D721Med (cell line): ENCODE measurements around the gene CACNA1F.
A peak's percentile ranks its signal among the peaks of the same experiment; 100 is the strongest.

ENCODE experiments used
- DNase-seq: peaks from one replicate; pipeline ENCODE4 v3.0.0; 2011; ENCODE audit warnings: low spot score; ENCODE audit not compliant: insufficient read length
- FAIRE-seq: peaks from 2 replicates; lab custom pipeline; 2011; peaks lifted over from hg19 to GRCh38; lab: Jason Lieb, UNC
- CTCF ChIP-seq: IDR thresholded peaks from 2 replicates; pipeline ENCODE4 v1.5.1; 2012; ENCODE audit warnings: mild to moderate bottlenecking, control low read depth; ENCODE audit not compliant: insufficient read depth; ENCODE audit errors: missing control alignments

CACNA1F gene

GRCh38 chrX:49186125-49187027 lies 46.8 kb downstream of the CACNA1F start, which contains the start of gene PRICKLE3:
TSS of gene PRICKLE3 (minus strand) at chrX:49186373. CDS start at chrX:49186297, 76 bp downstream.
- DNase-seq (no peak), FAIRE-seq (no peak)
- peak; percentile 29 for TF ChIP-seq CTCF

- no peak for TF ChIP-seq CTCF
- FAIRE-seq (no peak), DNase-seq (no peak)
These were observed 48.6 kb downstream of the CACNA1F start for GRCh38 chrX:49184294-49185281.

GRCh38 chrX:49183701-49184281 lies 49.3 kb downstream of the CACNA1F start:
- DNase-seq (no peak), FAIRE-seq (no peak)
- TF ChIP-seq CTCF: no peak

- TF ChIP-seq CTCF: no peak
- DNase-seq: no peak
- no peak for FAIRE-seq
These were observed 53.8 kb downstream of the CACNA1F start for GRCh38 chrX:49179358-49179757.

- TF ChIP-seq CTCF: no peak
- FAIRE-seq (no peak), DNase-seq (no peak)
These were observed 54.6 kb downstream of the CACNA1F start for GRCh38 chrX:49178537-49178936.

GRCh38 chrX:49177873-49178480 lies 55.2 kb downstream of the CACNA1F start:
- no peak for TF ChIP-seq CTCF
- no peak for DNase-seq
- no peak for FAIRE-seq
